ENCODE measurements around the gene U2AF2.

U2AF2 gene

DNA sequence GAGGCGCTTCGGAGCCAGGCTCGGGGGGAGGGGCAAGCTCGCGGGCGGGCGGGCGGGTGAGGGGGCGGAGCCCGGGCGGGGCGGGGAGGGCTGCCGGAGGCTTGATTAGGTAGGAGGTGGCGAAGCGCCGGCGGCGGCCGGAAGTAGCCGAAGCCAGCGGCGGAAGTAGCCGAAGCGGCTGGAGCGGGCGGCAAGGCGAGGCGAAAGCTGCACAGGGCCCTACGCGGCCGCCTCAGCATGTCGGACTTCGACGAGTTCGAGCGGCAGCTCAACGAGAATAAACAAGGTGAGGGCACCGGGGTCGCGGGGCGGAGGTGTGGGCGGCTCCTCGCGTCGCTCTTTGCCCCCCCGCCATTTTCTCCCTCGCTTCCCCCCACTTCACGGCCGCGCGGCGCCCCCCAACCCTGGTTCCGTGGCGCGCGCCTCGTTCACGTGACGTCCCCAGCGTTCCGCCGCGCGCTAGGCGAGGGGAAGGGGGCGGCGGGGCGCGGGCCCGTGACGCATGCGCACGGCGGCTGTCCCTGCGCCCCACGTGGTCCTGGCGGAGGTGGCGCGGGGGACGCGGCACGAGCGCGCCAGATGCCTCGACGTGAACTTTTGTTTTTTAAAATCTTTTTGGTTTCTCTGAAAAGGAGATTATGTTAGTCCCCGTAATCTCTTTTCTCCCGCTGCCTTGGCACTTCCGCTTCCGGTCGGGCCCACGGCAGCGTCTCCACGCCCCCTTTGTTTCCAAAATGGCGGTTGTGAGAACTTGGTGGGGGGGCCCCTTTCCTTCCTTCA lies at the start of gene U2AF2:
Gene U2AF2, plus strand, starts transcription at position 168 of the 780 bp plus-strand sequence. Its CDS starts 70 bp downstream, at position 238.
- DNase-seq, result peak; percentile 94

DNA sequence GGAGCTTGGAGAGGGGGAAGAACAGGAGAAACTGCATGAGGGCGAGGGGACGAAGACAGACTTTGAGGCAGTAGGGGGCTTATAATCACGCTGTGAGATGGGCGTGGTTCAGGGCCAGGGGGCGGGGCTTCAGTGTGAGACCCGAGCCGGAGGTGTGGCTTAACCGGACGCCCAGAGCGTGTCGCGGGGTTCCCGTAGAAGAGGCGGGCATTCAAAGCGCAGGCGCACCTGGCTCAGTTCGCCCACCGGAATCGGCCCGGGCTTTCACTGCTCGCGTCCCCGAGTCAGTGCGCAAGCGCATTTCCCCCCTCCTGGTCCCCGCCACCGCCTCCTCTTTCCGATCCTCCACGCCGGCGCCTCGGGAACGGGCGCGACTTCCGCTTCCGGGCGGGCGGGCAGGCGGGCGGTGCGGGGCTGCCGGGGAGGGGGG lies 49.6 kb upstream of the U2AF2 start:
- peak; percentile 94 for DNase-seq

DNA sequence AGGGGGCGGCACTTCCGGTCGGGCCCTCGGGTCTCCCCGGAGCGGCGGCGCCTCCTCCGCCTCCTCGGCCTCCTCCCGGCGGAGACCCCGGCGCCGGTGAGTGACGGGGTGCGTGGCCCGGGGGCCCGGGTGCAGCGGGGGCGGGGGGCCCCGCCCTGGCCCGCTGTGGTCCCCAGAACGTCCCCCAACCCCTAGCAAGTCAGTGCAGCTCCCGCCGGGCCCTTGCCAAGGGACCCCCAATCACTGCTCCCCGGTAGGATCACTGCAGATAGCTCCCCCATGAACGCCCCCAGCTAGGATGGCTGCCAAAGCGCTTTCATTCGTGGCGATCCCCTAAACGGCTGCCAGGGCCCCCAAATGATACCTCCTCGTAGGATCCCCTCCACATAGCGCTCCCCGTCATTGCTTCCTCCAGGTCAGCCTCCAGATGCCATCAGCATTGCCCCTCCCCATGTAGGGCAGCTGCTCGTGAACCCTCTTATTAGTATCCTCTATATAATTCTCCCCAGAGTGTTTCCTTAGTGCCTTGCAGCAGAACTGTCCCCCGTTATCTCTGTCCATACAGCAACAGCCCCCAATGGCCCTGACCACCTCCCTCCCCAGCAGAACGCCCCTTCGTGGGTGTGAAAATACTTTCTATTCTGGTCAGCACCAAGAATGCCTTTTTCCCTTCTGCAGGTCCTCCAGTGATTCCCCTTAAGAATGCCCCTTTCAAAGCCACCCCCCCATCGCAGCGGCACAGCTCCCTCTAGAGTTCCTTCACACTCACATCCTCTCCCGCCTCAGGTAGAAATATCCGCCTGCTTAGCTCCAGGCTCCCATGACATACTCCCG lies 49.0 kb upstream of the U2AF2 start, which contains the start of gene ZNF865:
Gene ZNF865, plus strand, starts transcription at position 11 of the 834 bp plus-strand sequence. CDS start 7,972 bp downstream, outside the sequence.
- DNase-seq, result peak; percentile 88

DNA sequence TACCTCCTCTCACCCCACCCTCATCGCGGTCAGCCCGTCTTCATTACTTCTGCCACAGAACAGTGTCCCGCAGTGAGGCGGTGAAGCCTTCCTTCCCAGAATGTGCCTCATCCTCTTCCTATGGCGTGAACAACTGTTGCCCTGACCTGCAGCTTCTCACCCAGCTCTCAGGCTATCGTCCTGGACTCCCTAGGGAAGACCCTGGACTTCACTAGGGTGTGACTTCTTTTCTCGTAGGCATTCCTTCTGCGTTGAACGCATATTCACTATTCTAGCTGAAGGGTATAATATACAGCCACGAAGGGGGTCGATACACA lies 48.4 kb upstream of the U2AF2 start:
- no peak for DNase-seq

DNA sequence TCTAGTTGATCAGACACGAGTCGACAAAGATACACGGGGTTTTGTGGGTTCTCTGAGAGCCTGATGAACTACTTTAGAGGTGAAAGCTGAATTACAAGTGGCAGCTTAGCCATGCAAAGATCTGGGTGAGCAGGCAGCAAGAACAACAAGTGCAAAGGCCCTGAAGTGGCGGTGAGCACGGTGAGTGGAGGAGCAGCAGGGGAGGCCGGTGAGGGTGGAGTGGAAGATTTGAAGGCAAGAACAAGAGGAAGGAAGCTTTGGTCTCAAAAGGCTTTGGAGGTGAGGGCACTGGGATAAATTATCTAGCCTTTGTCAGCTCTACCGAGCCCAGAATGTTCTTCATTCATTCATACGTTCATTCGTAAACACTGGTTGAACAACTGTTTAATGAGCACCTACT lies 48.0 kb upstream of the U2AF2 start:
- no peak for DNase-seq

DNA sequence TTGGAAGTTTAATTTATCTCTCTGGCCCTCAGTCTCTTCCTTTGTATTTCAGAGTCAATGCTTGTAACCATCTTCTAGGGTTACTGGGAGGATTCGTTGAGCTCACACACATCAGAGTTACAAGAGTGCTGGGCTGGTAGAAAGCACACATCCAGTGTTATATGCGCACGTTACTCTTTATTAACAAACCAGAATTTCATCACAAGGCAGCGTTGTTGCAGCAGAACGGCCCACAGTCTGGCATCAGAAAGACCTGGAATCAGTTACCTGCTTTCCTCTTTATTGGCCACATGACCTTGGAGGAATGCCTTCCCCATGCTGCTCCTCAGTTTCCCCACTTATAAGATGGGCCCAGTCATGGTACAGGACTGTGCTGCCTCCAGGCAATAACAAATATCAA lies 45.5 kb upstream of the U2AF2 start:
- no peak for DNase-seq

DNA sequence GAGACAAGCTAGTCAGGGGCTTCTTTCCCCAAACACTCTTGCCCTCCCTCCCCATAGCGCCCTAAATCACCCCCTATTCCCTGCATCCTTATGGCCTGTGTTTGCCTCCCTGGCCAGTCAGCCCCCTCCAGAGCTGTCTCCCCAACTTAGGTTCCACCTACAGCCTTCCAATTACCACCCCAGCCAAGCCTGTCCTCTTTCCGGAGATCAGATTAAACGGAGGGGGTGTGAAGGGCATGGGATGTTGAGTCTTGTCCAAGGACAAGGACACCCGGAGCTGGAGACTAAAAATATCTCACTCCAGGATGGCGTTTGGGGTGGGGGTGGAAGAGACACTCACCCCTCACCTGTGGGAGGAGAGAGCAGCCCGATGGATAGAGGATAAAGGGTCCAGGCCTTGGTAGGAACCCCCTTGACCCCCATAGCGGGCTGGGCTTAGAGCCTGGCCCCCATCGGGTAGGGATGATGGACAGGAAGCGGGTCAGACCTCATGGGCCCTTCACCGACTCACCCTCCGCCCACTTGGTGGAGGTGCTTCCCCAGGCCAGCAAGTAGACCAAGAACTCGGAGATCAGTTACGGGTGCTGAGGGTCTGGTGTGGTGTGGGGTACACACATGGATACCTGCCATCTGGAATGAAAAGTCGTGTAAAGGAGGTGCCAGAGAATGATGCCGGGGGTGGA lies 43.4 kb upstream of the U2AF2 start:
- no peak for DNase-seq

DNA sequence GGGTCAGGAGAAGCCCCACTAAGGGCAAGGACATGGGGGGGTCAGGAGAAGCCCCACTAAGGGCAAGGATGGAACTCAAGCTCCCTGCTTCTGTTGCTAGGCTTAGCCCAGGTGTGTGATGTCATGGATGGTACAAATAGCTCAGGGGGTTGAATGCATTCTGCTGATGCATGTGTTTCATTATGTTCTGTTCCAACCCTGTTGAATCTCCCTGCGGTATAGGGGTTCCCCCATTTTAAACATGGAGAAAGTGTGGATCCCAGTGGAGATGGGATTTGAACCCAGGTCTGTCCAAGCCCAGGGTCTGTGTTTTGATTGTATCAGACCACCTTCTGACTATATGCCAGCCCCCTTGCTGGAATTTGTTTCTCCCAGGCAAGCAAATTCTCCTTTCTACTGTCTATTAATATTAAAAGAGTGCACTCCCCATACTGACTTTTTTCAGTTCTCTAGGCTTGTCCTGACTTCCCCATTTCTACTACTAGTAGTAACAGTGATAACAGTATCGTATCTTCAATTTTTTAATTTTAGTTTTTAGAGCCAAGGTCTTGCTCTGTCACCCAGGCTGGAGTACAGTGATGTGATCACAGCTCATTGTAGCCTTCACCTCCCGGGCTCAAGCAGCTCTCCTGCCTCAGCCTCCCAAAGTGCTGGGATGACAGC lies 42.7 kb upstream of the U2AF2 start:
- no peak for DNase-seq

DNA sequence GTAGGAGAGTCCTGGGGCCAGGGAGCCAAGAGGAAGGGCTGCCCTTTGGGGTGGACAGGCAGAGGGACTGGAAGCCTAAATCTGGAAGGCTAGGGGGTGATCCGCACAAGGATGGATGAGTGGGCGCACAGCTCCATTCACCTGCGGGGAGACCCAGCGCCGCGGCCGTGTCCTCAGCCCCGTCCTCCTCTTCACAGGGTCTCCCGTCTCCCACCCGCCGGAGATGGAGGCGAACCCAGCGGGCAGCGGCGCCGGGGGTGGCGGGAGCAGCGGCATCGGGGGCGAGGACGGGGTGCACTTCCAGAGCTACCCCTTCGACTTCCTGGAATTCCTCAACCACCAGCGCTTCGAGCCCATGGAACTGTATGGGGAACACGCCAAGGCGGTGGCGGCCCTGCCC lies 41.4 kb upstream of the U2AF2 start:
- DNase-seq, result no peak

DNA sequence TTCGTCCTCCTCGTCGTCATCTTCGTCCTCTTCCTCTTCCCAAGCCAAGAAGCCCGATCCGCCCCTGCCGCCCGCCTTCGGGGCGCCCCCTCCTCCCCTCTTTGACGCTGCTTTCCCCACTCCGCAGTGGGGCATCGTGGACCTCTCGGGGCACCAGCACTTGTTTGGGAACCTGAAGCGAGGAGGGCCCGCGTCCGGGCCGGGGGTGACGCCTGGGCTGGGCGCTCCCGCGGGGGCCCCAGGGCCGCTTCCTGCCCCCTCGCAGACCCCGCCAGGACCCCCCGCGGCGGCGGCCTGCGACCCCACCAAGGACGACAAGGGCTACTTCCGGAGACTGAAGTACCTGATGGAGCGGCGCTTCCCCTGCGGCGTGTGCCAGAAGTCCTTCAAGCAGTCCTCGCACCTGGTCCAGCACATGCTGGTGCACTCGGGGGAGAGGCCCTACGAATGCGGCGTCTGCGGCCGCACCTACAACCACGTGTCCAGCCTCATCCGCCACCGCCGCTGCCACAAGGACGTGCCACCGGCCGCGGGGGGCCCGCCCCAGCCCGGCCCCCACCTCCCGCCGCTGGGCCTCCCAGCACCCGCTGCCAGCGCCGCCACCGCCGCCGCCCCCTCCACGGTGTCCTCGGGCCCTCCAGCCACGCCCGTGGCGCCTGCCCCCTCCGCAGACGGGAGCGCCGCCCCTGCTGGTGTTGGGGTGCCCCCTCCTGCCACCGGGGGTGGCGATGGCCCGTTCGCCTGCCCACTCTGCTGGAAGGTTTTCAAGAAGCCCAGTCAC lies 40.7 kb upstream of the U2AF2 start:
- DNase-seq, result no peak

DNA sequence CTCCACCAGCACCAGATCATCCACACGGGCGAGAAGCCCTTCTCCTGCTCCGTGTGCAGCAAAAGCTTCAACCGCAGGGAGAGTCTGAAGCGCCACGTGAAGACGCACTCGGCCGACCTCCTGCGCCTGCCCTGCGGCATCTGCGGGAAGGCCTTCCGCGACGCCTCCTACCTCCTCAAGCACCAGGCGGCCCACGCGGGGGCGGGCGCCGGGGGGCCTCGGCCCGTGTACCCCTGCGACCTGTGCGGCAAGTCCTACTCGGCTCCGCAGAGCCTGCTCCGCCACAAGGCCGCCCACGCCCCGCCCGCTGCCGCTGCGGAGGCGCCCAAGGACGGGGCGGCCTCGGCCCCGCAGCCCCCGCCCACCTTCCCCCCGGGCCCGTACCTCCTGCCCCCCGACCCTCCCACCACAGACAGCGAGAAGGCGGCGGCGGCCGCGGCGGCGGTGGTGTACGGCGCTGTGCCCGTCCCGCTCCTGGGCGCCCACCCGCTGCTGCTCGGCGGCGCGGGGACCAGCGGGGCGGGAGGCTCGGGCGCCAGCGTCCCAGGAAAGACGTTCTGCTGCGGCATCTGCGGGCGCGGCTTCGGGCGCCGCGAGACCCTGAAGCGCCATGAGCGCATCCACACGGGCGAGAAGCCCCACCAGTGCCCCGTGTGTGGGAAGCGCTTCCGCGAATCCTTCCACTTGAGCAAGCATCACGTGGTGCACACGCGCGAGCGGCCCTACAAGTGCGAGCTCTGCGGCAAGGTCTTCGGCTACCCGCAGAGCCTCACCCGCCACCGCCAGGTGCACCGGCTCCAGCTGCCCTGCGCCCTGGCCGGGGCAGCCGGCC lies 39.9 kb upstream of the U2AF2 start:
- DNase-seq, result no peak

DNA sequence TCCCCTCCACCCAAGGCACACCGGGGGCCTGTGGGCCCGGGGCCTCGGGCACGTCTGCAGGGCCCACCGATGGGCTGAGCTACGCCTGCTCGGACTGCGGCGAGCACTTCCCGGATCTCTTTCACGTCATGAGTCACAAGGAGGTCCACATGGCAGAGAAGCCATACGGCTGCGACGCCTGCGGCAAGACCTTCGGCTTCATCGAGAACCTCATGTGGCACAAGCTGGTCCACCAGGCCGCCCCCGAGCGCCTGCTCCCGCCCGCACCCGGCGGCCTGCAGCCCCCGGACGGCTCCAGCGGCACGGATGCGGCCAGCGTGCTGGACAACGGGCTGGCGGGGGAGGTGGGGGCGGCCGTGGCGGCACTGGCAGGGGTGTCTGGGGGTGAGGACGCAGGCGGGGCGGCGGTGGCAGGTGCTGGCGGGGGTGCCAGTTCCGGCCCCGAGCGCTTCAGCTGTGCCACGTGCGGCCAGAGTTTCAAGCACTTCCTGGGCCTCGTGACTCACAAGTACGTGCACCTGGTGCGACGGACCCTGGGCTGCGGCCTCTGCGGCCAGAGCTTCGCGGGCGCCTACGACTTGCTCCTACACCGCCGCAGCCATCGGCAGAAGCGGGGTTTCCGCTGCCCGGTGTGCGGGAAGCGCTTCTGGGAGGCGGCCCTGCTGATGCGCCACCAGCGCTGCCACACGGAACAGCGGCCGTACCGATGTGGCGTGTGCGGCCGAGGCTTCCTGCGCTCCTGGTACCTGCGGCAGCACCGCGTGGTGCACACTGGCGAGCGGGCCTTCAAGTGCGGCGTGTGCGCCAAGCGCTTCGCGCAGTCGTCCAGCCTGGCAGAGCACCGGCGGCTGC lies 39.1 kb upstream of the U2AF2 start:
- no peak for DNase-seq

DNA sequence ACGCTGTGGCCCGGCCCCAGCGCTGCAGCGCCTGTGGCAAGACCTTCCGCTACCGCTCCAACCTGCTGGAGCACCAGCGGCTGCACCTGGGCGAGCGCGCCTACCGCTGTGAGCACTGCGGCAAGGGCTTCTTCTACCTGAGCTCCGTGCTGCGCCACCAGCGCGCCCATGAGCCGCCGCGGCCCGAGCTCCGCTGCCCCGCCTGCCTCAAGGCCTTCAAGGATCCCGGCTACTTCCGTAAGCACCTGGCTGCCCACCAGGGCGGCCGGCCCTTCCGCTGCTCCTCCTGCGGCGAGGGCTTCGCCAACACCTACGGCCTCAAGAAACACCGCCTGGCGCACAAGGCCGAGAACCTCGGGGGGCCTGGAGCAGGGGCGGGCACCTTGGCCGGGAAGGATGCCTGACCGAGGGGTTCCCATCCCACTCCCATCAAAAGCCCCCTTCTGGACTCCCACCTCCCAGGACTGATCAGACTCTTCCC lies 38.4 kb upstream of the U2AF2 start:
- no peak for DNase-seq

DNA sequence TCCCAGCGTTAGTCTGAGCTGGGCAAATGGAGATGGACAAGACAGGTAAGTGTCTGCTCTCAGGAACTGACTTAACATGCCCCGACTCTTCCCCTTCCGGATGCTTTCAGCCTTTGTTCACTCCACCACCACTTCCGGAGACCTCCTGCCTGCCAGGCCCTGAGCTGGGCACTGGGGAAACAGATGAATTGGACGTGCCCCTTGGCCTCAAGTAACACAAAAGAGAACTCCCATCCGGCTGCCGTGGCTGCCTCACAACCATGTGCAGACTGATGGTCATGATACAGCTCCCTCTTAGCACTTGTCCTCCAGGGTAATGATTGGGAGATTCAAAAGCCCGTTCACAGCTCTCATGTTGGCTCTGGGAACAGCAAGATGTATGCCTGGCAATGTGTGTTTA lies 37.4 kb upstream of the U2AF2 start:
- no peak for DNase-seq

DNA sequence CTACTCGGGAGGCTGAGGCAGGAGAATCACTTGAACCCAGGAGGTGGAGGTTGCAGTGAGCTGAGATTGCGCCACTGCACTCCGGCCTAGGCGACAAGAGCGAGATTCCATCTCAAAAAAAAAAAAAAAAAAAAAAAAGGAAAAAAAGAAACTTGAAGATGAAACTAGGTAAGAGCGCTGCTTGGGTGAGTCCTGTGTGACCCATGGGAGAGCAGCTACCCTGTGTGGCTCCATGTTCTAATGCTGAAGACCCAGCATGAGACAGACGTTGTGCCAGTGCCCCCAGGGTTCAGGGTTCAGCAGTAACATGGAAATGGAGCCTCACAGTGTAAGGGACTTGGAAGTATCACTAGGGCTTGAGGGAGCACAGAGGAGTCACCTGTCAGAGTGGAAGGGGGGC lies 36.4 kb upstream of the U2AF2 start:
- DNase-seq, result no peak

DNA sequence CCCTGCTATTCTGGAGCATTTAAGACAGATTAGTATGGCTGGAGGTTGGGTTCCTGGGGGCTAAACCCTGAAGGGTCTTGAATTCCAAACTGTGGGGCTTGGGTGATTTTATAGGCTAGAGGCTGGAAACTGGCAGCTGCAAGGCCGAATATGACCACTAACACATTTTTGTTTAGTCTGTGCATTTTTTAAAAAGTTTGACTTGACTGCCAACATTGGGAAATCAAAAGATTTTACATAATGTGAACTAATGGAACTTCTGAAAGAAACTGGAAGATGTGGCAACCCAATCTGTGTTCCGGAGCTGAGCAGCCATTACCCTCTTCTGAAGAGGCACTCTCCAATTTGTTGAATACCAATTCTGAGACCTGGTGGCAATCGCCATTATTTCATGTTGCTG lies 35.5 kb upstream of the U2AF2 start:
- DNase-seq, result no peak

DNA sequence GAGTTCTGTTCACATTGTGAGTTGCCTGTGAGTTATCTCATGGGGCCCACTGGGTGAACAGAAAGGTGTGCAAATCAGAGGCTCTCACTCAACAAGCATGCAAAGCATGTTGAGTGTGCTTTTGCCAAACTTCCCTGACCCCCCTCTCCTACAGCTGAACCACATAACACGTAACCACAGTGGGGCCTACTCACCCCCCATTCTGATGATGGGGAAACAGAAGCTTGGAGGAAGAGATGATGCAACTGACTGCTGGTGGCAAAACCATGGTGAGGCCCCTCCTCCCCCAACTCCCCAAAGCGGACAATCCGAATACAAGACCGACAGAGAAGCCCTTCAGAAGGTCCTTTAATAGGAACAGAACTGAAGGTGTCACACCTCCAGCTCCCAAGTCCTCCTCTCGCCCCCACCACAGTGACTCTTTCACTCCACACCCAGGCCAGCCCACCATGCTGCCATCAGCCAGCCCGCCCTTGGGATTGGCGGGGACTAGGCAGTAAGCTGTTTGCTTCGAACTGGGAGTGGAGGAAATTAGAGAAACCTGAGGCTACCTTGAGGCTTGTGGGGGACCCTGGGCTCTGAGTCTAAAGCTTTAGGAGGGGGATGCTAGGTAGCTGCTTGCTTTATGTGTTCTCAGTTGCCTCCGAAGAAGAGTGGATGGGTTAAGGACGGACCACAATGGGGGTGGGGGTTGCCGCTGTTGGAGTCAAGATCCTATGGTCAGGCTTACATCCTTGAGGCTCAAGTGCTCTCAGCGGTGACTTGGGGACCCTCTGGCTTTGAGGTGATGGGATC lies 34.2 kb upstream of the U2AF2 start:
- no peak for DNase-seq

DNA sequence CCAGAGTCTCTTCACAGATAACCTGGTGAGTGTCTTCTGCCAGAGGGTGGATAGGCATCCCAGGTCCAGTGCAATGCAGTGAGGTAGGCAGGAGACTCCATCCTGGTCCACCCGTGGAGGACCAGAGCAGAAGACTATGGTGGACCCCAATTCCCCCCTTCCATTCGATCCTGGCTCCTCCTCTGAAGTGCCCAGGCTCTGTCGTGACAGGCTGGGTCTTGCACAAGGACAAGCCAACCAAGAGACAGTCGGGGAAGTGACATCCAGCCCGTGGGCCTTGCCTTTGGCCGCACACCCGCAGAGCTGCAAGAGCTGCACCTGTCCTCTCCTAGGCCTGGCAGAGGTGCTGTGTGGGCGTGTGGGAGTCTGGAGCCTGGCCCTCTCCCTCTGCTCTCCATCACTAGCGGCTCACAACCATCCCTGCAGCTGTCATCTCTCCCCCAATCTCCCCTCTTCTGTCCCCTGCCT lies 33.6 kb upstream of the U2AF2 start:
- no peak for DNase-seq

DNA sequence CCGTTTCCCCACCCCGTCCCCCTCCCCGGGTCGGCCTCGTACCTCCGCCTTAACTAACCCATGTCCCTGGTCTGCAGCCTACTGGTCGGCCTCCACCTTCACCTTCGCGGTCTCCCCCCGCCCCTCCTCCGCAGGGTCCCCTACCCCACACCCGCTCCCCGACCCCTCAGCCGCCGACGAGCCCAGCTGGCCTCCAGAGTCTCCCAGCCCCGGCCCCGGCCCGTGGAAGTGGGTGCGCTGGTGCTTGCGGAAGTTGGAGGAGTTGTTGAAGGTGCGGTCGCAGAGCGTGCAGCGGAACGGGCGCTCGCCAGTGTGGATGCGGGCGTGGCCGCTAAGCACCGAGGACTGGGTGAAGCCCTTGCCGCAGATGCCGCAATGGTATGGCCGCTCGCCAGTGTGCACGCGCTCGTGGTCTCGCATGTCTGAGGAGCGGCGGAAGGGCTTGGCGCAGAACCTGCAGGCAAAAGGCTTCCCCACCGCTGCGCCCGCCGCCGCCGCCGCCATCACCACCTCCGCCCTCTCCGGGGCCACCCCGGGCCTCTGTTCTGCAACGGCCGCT lies 33.1 kb upstream of the U2AF2 start:
- no peak for DNase-seq

All from kidney glomerular epithelial cell (primary cell).